ENCODE measurements around the gene SORT1. TPM values are rescaled to one million over a fixed set of nuclear protein-coding genes. Genes with fewer than 3 reads are reported as not detected.

SORT1 gene
- total and polyA plus RNA-seq, 2 of the 13 experiments (the other 11 are each of a cell fraction or from before 2014, with no cell fraction given): 32.4 to 93.0 TPM

GRCh38 chr1:109373126-109373525 lies 24.6 kb downstream of the SORT1 start:
- FAIRE-seq (peak; percentile 63), ATAC-seq (peak; percentile 84), DNase-seq (ENCODE audit: low spot score) (peak; percentile 34)
- in situ Hi-C loops (cut with HindIII; ENCODE audit: extremely low pct_ligation_motif_present, low pct_unique_long_range_greater_than_20kb): no loop called here
- no peaks in the 10 kb centered on the region for H3K27me3 ChIP-seq (ENCODE audit: control insufficient read depth in 1 of 2, insufficient read depth in 2 of 2, low read length in 2 of 2)
- intact Hi-C loops (cut with micrococcal nuclease; ENCODE audit: unreplicated experiment): no loop called here
- H2AFZ ChIP-seq (ENCODE audit: low read length): no peak overlapping the region
- peak overlapping the region; percentile 71 for H3K4me2 ChIP-seq (ENCODE audit: low read depth, low read length)
- peak overlapping the region in 2 of 3 experiments; percentile 36 to 42; a peak in 3 of 6 replicates for H3K4me3 ChIP-seq (replicated peaks in 1 of 3; ENCODE audit: insufficient read depth in 1 of 3, low read depth in 2 of 3, low read length in 3 of 3)
- ChIA-PET CTCF (ENCODE audit: low intra/inter-chr PET ratio, low total read pairs) (no interaction called here), POLR2A (interaction anchor here (1.1 to 1.5 kb wide), 4 partner anchors 18 to 160 kb away, joined by 3 to 6 read pairs (median 4); partner anchors contain the start of gene SARS1)
- H3K9ac ChIP-seq (ENCODE audit: insufficient read depth, low read depth, low read length): peak overlapping the region; percentile 37
- peak overlapping the region; percentile 68 for H3K27ac ChIP-seq (ENCODE audit: extremely low read length, insufficient read depth, low read length)
- 0 out of 5 replicates have a peak, but pooled peaks cover 0 to 11% of the 10 kb centered on the region in 2 experiments for H3K36me3 ChIP-seq (replicated peaks in 1 of 2; ENCODE audit: control insufficient read depth in 1 of 2, insufficient read depth in 2 of 2, low read length in 2 of 2)
- no TSS peak for BruUV-seq (replicated peaks)
- 0 out of 2 replicates have a peak, but pooled peaks cover 3% of the 10 kb centered on the region for H4K20me1 ChIP-seq (ENCODE audit: insufficient read depth, low read length)
- no peaks in the 10 kb centered on the region for H3K9me3 ChIP-seq (ENCODE audit: low read length)
- H3K4me1 ChIP-seq (ENCODE audit: insufficient read depth, low read length): peaks cover 61% of the 10 kb centered on the region
- peaks cover 86% of the 10 kb centered on the region for H3K79me2 ChIP-seq (ENCODE audit: insufficient read depth, low read length)
- 8% methylated on average over 5 of the region's 5 CpGs for WGBS (ENCODE audit: low lambda C conversion rate)
- peak; percentile 25; the same call in 1 of the 2 replicates for TF ChIP-seq ZNF362 (CRISPR knock-in tag; IDR thresholded peaks at IDR 0.05; ENCODE audit: borderline replicate concordance)
- TF ChIP-seq ZNF777 (CRISPR knock-in tag; IDR thresholded peaks at IDR 0.05): no peak
- TF ChIP-seq ZEB1 (IDR thresholded peaks at IDR 0.05; ENCODE audit: insufficient replicate concordance, low read depth): peak; percentile 30
- 0 out of 2 replicates have a peak, but pooled peaks have one; percentile 39 for TF ChIP-seq SP5 (CRISPR knock-in tag; IDR thresholded peaks at IDR 0.05; ENCODE audit: borderline replicate concordance, low read depth)
- peak; percentile 47; the same call in 1 of the 2 replicates for TF ChIP-seq GATAD2A (CRISPR knock-in tag; IDR thresholded peaks at IDR 0.05)
- TF ChIP-seq ZNF589 (CRISPR knock-in tag; conservative IDR thresholded peaks at IDR 0.05): no peak
- TF ChIP-seq YEATS2 (CRISPR knock-in tag; IDR thresholded peaks at IDR 0.05; ENCODE audit: borderline replicate concordance): no peak
- no peak for TF ChIP-seq ZNF660 (CRISPR knock-in tag; IDR thresholded peaks at IDR 0.05; ENCODE audit: borderline replicate concordance, low read depth)
- TF ChIP-seq ZMYM2 (CRISPR knock-in tag; IDR thresholded peaks at IDR 0.05): peak; percentile 13; the same call in 1 of the 2 replicates
- no peak for TF ChIP-seq JUNB (CRISPR knock-in tag; IDR thresholded peaks at IDR 0.05; ENCODE audit: borderline replicate concordance)
- TF ChIP-seq USF2 (IDR thresholded peaks at IDR 0.05; ENCODE audit: low read depth, low read length): no peak
- TF ChIP-seq USF2 (CRISPR knock-in tag; IDR thresholded peaks at IDR 0.05; ENCODE audit: borderline replicate concordance): no peak
- TF ChIP-seq ZNF383 (CRISPR knock-in tag; IDR thresholded peaks at IDR 0.05; ENCODE audit: borderline replicate concordance): no peak
- no peak for TF ChIP-seq MTF1 (CRISPR knock-in tag; IDR thresholded peaks at IDR 0.05)
- no peak for TF ChIP-seq ATF5 (CRISPR knock-in tag; IDR thresholded peaks at IDR 0.05; ENCODE audit: low read depth)
- TF ChIP-seq MBD4 (IDR thresholded peaks at IDR 0.05; ENCODE audit: borderline replicate concordance, low read length): no peak
- 0 out of 2 replicates have a peak, but pooled peaks have one; percentile 30 for TF ChIP-seq NAIF1 (CRISPR knock-in tag; IDR thresholded peaks at IDR 0.05; ENCODE audit: borderline replicate concordance)
- 0 out of 2 replicates have a peak, but pooled peaks have one; percentile 7 for TF ChIP-seq BCL6 (CRISPR knock-in tag; IDR thresholded peaks at IDR 0.05)
- TF ChIP-seq MAF1 (CRISPR knock-in tag; IDR thresholded peaks at IDR 0.05; ENCODE audit: borderline replicate concordance): no peak
